Tibial artery (tissue), 4 donors: ENCODE results near the gene C8A.

Source experiments
- DNase-seq, 2 donors: peaks; one replicate each; pipeline ENCODE4 v3.0.0-alpha.2; 2019
- H3K27ac ChIP-seq, 2 donors: fragments of 200-600 bp; sonication (generic) in 1 of 2; 1 replicate in 1 of 2; 2 replicates in 1 of 2; pipeline ENCODE4 v1.5.1; 2018 to 2019; ENCODE audit warnings: mild to moderate bottlenecking in 1 of 2
- H3K27me3 ChIP-seq, 2 donors: fragments of 200-600 bp; sonication (generic) in 1 of 2; one replicate each; pipeline versions ENCODE4 v1.5.1 to v1.6.0; 2016 to 2019
- H3K36me3 ChIP-seq, 3 donors: fragments of 200-600 bp; sonication (generic) in 2 of 3; one replicate each; pipeline ENCODE4 v1.5.1; 2016 to 2019; ENCODE audit warnings: mild to moderate bottlenecking in 2 of 3
- H3K4me1 ChIP-seq, 4 donors: fragments of 200-600 bp; sonication (generic) in 2 of 4; 1 replicate in 3 of 4; 2 replicates in 1 of 4; pipeline ENCODE4 v1.5.1; 2016 to 2019
- H3K4me3 ChIP-seq, 2 donors: fragments of 200-600 bp; sonication (generic) in 1 of 2; 1 replicate in 1 of 2; 2 replicates in 1 of 2; pipeline ENCODE4 v1.5.1; 2018 to 2019; ENCODE audit warnings: mild to moderate bottlenecking in 2 of 2
- H3K9me3 ChIP-seq, 3 donors: fragments of 200-600 bp; sonication (generic) in 1 of 3; one replicate each; pipeline ENCODE4 v1.5.1; 2016 to 2019
- CTCF ChIP-seq, 2 experiments: fragments of 200-600 bp in 1 of 2; fragments of 450-650 bp in 1 of 2; IDR thresholded peaks; one replicate each; pipeline ENCODE4 v1.5.1; 2017 to 2019; ENCODE audit warnings: antibody characterized with exemption in 2 of 2, mild to moderate bottlenecking in 1 of 2, moderate library complexity in 1 of 2
- intact Hi-C: fragments of 100-400 bp; cut with DNase I; formaldehyde crosslinking; loops from one replicate; pipeline ENCODE4 v1.15.0; 2023; ENCODE audit warnings: low total_unique reads

The C8A gene

DNA sequence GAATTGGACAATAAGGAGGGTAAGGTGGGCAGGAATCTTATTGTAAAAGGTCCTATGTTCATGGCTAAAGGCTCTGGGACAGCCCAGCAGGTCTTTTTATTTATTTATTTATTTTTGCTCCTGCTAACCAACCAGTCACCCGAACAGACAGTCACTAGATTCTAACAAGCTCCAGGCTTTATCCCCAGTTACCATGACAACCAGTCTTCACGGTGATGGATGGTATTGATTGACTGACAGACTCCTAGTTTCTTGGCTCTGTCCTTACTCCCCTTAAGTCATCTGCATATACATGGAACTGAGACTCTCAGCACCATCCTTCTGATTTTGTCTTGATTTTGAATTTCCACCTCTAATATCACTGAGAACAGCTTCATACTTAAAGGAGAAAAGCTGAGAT, 44.3 kb downstream of the C8A start:
- H3K27ac ChIP-seq: no peak overlapping the region
- DNase-seq: no peak
- H3K4me3 ChIP-seq: no peak overlapping the region
- TF ChIP-seq CTCF (IDR thresholded peaks at IDR 0.05): no peak
- H3K27me3 ChIP-seq: no peaks in the 10 kb centered on the region
- intact Hi-C loops: no loop called here
- H3K9me3 ChIP-seq: no peaks in the 10 kb centered on the region
- H3K36me3 ChIP-seq: no peaks in the 10 kb centered on the region
- H3K4me1 ChIP-seq: no peaks in the 10 kb centered on the region

GRCh38 chr1:56901716-56902115, 47.1 kb downstream of the C8A start:
- DNase-seq: no peak

GRCh38 chr1:56903778-56904177, 49.2 kb downstream of the C8A start:
- intact Hi-C loops: no loop called here
- no peaks in the 10 kb centered on the region for H3K36me3 ChIP-seq
- no peaks in the 10 kb centered on the region for H3K9me3 ChIP-seq
- no peak overlapping the region for H3K27ac ChIP-seq
- no peak for DNase-seq
- H3K4me1 ChIP-seq: no peaks in the 10 kb centered on the region
- no peaks in the 10 kb centered on the region for H3K27me3 ChIP-seq
- no peak overlapping the region for H3K4me3 ChIP-seq
- no peak for TF ChIP-seq CTCF (IDR thresholded peaks at IDR 0.05)

More at GRCh38 chr1:56901716-56902115, 47.1 kb downstream of the C8A start:
- no peaks in the 10 kb centered on the region for H3K27me3 ChIP-seq
- H3K9me3 ChIP-seq: no peaks in the 10 kb centered on the region
- no peaks in the 10 kb centered on the region for H3K4me1 ChIP-seq
- no peak overlapping the region for H3K4me3 ChIP-seq
- intact Hi-C loops: no loop called here
- H3K27ac ChIP-seq: no peak overlapping the region
- H3K36me3 ChIP-seq: no peaks in the 10 kb centered on the region
- TF ChIP-seq CTCF (IDR thresholded peaks at IDR 0.05): no peak

- DNase-seq: no peak
- no peaks in the 10 kb centered on the region for H3K36me3 ChIP-seq
- no peak overlapping the region for H3K4me3 ChIP-seq
- intact Hi-C loops: no loop called here
- no peak overlapping the region for H3K27ac ChIP-seq
- H3K9me3 ChIP-seq: no peaks in the 10 kb centered on the region
- no peaks in the 10 kb centered on the region for H3K27me3 ChIP-seq
- TF ChIP-seq CTCF (IDR thresholded peaks at IDR 0.05): no peak
- no peaks in the 10 kb centered on the region for H3K4me1 ChIP-seq
Measured at GRCh38 chr1:56904663-56905397, 50.2 kb downstream of the C8A start.

- intact Hi-C loops: no loop called here
- no peak for TF ChIP-seq CTCF (IDR thresholded peaks at IDR 0.05)
- DNase-seq: no peak
Measured at GRCh38 chr1:56905667-56906066, 51.1 kb downstream of the C8A start.

More at GRCh38 chr1:56905667-56906066, 51.1 kb downstream of the C8A start:
- Histone ChIP-seq H3K27ac (no peak overlapping the region), H3K9me3 (no peaks in the 10 kb centered on the region), H3K36me3 (no peaks in the 10 kb centered on the region), H3K27me3 (no peaks in the 10 kb centered on the region), H3K4me1 (no peaks in the 10 kb centered on the region), H3K4me3 (no peak overlapping the region)
